ENCODE measurements around the gene RGS11. TPM values are rescaled to one million over a fixed set of nuclear protein-coding genes. Genes with fewer than 3 reads are reported as not detected.
"Not testable (repeated sequence)": the region's sequence is repeated elsewhere in the genome, so short reads cannot be mapped to it uniquely, and the experiment has no call there.

RGS11 gene
- total RNA-seq, 1 donor from 2014 or later: 32.6 TPM

DNA sequence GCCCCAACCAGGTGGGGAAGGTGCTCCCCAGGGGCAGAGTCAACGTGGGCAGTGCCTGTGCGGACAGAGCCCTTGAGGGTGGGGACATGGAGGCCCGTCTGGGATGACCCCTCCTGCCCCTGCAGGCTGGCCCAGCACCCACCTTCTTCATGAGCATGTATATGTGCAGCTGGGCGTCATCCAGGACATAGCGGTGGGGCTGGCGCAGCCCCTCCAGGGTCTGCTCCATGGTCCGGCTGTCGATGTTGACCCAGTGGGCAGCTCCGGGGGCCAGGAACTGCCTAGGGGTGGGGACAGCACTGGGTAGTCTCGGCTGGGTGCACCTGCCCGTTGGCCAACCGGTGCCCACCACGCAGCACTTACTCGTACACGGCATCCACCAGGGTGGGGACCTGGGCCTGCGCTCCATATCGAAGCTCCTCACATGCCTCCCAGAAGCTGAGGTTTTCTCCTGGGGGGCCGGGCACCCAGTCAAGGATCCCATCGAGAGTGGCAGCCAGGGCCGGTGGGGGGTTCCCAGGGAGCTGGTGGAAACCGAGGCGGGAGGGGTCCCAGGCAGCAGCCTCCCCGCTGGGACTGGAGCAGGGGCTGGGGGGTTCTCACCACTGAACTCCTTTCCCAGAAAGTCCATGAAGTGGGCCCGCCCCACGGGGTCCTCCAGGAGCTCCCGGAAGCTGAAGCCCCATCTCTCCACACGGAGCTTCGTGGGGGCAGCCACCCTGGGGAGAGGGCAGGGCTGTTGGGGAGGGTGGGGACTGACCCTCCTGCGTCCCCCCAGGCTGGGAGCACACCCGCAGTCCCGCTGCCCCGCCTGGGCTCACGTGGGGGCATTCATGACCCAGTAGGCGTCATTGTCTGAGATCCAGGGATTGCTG, 5.1 kb downstream of the RGS11 start:
- Histone ChIP-seq H3K36me3 (no peaks in the 10 kb centered on the region), H3K27ac (no peak overlapping the region), H3K4me3 (no peak overlapping the region), H3K27me3 (no peaks in the 10 kb centered on the region), H3K9me3 (no peaks in the 10 kb centered on the region), H3K4me1 (peaks cover 4 to 7% of the 10 kb centered on the region in 2 donors)
- TF ChIP-seq, protein P1, sequence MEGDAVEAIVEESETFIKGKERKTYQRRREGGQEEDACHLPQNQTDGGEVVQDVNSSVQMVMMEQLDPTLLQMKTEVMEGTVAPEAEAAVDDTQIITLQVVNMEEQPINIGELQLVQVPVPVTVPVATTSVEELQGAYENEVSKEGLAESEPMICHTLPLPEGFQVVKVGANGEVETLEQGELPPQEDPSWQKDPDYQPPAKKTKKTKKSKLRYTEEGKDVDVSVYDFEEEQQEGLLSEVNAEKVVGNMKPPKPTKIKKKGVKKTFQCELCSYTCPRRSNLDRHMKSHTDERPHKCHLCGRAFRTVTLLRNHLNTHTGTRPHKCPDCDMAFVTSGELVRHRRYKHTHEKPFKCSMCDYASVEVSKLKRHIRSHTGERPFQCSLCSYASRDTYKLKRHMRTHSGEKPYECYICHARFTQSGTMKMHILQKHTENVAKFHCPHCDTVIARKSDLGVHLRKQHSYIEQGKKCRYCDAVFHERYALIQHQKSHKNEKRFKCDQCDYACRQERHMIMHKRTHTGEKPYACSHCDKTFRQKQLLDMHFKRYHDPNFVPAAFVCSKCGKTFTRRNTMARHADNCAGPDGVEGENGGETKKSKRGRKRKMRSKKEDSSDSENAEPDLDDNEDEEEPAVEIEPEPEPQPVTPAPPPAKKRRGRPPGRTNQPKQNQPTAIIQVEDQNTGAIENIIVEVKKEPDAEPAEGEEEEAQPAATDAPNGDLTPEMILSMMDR (IDR thresholded peaks at IDR 0.05): no peak
- intact Hi-C loops (cut with DNase I): no loop called here
- no peak for DNase-seq (ENCODE audit: low spot score in 2 of 2)

DNA sequence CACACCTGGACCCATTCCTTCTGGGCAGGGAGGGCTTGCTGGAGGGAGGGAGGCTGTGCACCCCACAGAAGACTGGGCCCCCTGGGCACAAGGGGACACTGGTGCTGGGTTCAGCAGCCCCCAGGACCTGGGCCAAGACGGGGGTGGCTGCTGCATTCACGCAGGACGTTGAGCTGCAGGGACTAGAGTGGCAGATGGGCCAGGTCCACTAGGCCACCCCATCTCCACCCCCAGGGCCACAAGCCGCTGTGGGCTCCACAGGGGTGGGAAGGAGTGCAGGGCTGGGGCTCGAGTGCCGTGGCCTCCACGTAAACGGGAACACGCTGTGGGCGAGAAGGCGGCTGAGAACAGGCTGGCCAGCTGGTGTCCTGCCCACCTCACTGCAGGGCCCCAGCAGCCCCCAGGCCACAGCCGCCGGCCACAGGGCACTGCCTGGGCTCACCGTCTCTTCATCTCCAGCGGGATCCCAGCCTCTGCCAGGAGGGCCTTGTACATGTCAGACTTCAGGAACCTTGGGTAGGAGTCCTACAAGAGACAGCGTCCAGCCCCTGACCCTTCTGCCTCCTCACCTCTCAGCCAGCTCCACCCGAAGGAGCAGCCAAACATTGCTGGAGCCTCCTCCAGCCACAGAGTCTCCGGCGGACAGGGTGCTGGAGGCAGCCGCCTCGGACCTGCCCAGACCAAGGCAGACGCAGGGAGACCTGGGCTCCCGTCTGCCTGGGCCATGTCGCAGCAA, 6.5 kb downstream of the RGS11 start:
- Histone ChIP-seq H3K4me3 (no peak overlapping the region), H3K4me1 (no peaks in the 10 kb centered on the region), H3K27me3 (no peaks in the 10 kb centered on the region), H3K9me3 (no peaks in the 10 kb centered on the region), H3K36me3 (peaks cover 7 to 13% of the 10 kb centered on the region in 2 donors), H3K27ac (no peak overlapping the region)
- TF ChIP-seq, protein P1 (IDR thresholded peaks at IDR 0.05): no peak
- no peak for DNase-seq (ENCODE audit: low spot score in 2 of 2)
- intact Hi-C loops (cut with DNase I): no loop called here

GRCh38 chr16:268141-269053, 7.3 kb downstream of the RGS11 start:
- TF ChIP-seq, protein P1 (IDR thresholded peaks at IDR 0.05): no peak
- H3K4me3 ChIP-seq: no peak overlapping the region
- H3K27me3 ChIP-seq: no peaks in the 10 kb centered on the region
- H3K27ac ChIP-seq: no peak overlapping the region
- H3K4me1 ChIP-seq: no peaks in the 10 kb centered on the region
- H3K9me3 ChIP-seq: no peaks in the 10 kb centered on the region
- peaks cover 15 to 21% of the 10 kb centered on the region in 2 donors for H3K36me3 ChIP-seq
- intact Hi-C loops (cut with DNase I): no loop called here
- DNase-seq (ENCODE audit: low spot score in 2 of 2): no peak

DNA sequence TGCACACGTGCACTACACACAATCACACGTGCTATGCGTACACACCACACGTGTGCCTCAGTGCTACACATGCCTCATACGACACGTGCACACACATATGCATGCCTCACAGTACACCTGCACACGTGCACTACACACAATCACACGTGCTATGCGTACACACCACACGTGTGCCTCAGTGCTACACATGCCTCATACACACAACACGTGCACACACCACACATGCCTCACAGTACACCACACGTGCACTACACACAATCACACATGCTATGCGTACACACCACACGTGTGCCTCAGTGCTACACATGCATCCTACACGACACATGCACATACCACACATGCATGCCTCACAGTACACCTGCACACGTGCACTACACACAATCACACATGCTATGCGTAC, 8.2 kb downstream of the RGS11 start:
- DNase-seq (ENCODE audit: low spot score in 2 of 2); H3K9me3 ChIP-seq; H3K27ac ChIP-seq; intact Hi-C loops (cut with DNase I); H3K4me3 ChIP-seq; H3K4me1 ChIP-seq; H3K27me3 ChIP-seq: not testable (repeated sequence)
- H3K36me3 ChIP-seq: peaks cover 22 to 30% of the 10 kb centered on the region in 2 donors

- Histone ChIP-seq H3K27ac (no peak overlapping the region), H3K27me3 (no peaks in the 10 kb centered on the region), H3K4me1 (no peaks in the 10 kb centered on the region), H3K9me3 (no peaks in the 10 kb centered on the region), H3K4me3 (no peak overlapping the region), H3K36me3 (peaks cover 33 to 40% of the 10 kb centered on the region in 2 donors)
- TF ChIP-seq, protein P1 (IDR thresholded peaks at IDR 0.05): no peak
- intact Hi-C loops (cut with DNase I): no loop called here
- no peak for DNase-seq (ENCODE audit: low spot score in 2 of 2)
Measured at GRCh38 chr16:266258-267164, 9.2 kb downstream of the RGS11 start.
